Cardiac septum (tissue), 1 donor: ENCODE results near the gene DIO2. TPM values are rescaled to one million over a fixed set of nuclear protein-coding genes. Genes with fewer than 3 reads are reported as not detected.

Experiments used
- DNase-seq: peaks from one replicate; pipeline ENCODE4 v3.0.0-alpha.2; 2020; ENCODE audit warnings: low spot score
- intact Hi-C: fragments of 100-400 bp; cut with DNase I; formaldehyde crosslinking; loops from one replicate; pipeline ENCODE4 v1.14.0; 2022
- total RNA-seq: library from RNA; stranded (reverse); fragmentation: NEBNext Ultra II Directional; extraction: Animal tissue kit (Norgen Biotek cat#: 25700); gene quantifications from one replicate; pipeline ENCODE4 v1.2.1, GENCODE V29; 2021
- donor health status: DM: no; HTN: no; CAD: no.

Gene DIO2
- total RNA-seq, 1 donor from 2014 or later = 32.0 TPM

- intact Hi-C loops = no loop called here
- DNase-seq = no peak
Observed at GRCh38 chr14:80176893-80177292, 34.4 kb downstream of the DIO2 start.

- no peak for DNase-seq
- intact Hi-C loops = no loop called here
Observed at GRCh38 chr14:80172375-80173051, 38.8 kb downstream of the DIO2 start.

- no peak for DNase-seq
- intact Hi-C loops = loop anchor here (10.0 kb wide), 1 partner anchor 47 kb away; the partner anchor contains the start of gene DIO2
Observed at GRCh38 chr14:80167793-80168448, 43.4 kb downstream of the DIO2 start.

- intact Hi-C loops = loop anchor here (10.0 kb wide), 1 partner anchor 50 kb away; the partner anchor contains the start of gene DIO2
- no peak for DNase-seq
Observed at GRCh38 chr14:80164991-80165721, 46.1 kb downstream of the DIO2 start.

- intact Hi-C loops = no loop called here
Observed at GRCh38 chr14:80152763-80153162, 58.5 kb downstream of the DIO2 start.

GRCh38 chr14:80152166-80152565, 59.1 kb downstream of the DIO2 start:
- intact Hi-C loops = no loop called here
- DNase-seq = no peak

More at GRCh38 chr14:80152763-80153162, 58.5 kb downstream of the DIO2 start:
- DNase-seq = no peak

GRCh38 chr14:80150301-80150700, 61.0 kb downstream of the DIO2 start:
- intact Hi-C loops = no loop called here

More at GRCh38 chr14:80150301-80150700, 61.0 kb downstream of the DIO2 start:
- no peak for DNase-seq
